ENCODE measurements around the gene NME2.

Gene NME2

GRCh38 chr17:51197754-51198153, 31.5 kb downstream of the NME2 start:
- Histone ChIP-seq H3K79me2 (ENCODE audit: insufficient read depth, low read depth) (no peaks in the 10 kb centered on the region), H2AFZ (ENCODE audit: low read depth) (no peak overlapping the region), H3K27ac (no peak overlapping the region), H3K9ac (no peak overlapping the region), H4K20me1 (ENCODE audit: insufficient read depth) (no peaks in the 10 kb centered on the region), H3K4me2 (no peak overlapping the region), H3K36me3 (ENCODE audit: insufficient read depth) (peaks cover 2% of the 10 kb centered on the region; the same call in 1 of the 2 replicates), H3K4me1 (ENCODE audit: low read depth, poor library complexity, severe bottlenecking) (no peaks in the 10 kb centered on the region), H3K4me3 (IDR thresholded peaks at IDR 0.05; ENCODE audit: insufficient read depth, low read depth, low read length) (no peak overlapping the region), H3K27me3 (ENCODE audit: insufficient read depth, low read depth) (no peaks in the 10 kb centered on the region)
- no peak for TF ChIP-seq CTCF (conservative IDR thresholded peaks at IDR 0.05; ENCODE audit: low read depth, low read length)

- Histone ChIP-seq H3K4me3 (IDR thresholded peaks at IDR 0.05; ENCODE audit: insufficient read depth, low read depth, low read length) (no peak overlapping the region), H3K27me3 (ENCODE audit: insufficient read depth, low read depth) (no peaks in the 10 kb centered on the region), H4K20me1 (ENCODE audit: insufficient read depth) (no peaks in the 10 kb centered on the region), H2AFZ (ENCODE audit: low read depth) (no peak overlapping the region), H3K36me3 (ENCODE audit: insufficient read depth) (no peaks in the 10 kb centered on the region; the same call in 1 of the 2 replicates), H3K4me2 (no peak overlapping the region), H3K9ac (no peak overlapping the region), H3K79me2 (ENCODE audit: insufficient read depth, low read depth) (no peaks in the 10 kb centered on the region), H3K4me1 (ENCODE audit: low read depth, poor library complexity, severe bottlenecking) (no peaks in the 10 kb centered on the region), H3K27ac (no peak overlapping the region)
- no peak for TF ChIP-seq CTCF (conservative IDR thresholded peaks at IDR 0.05; ENCODE audit: low read depth, low read length)
These were observed 34.1 kb downstream of the NME2 start for GRCh38 chr17:51200295-51200694.

- Histone ChIP-seq H3K4me3 (IDR thresholded peaks at IDR 0.05; ENCODE audit: insufficient read depth, low read depth, low read length) (no peak overlapping the region), H3K79me2 (ENCODE audit: insufficient read depth, low read depth) (no peaks in the 10 kb centered on the region), H2AFZ (ENCODE audit: low read depth) (no peak overlapping the region), H3K4me1 (ENCODE audit: low read depth, poor library complexity, severe bottlenecking) (no peaks in the 10 kb centered on the region), H3K27me3 (ENCODE audit: insufficient read depth, low read depth) (no peaks in the 10 kb centered on the region), H3K27ac (no peak overlapping the region), H3K9ac (no peak overlapping the region), H3K36me3 (ENCODE audit: insufficient read depth) (no peaks in the 10 kb centered on the region; the same call in 1 of the 2 replicates), H3K4me2 (no peak overlapping the region), H4K20me1 (ENCODE audit: insufficient read depth) (no peaks in the 10 kb centered on the region)
- TF ChIP-seq CTCF (conservative IDR thresholded peaks at IDR 0.05; ENCODE audit: low read depth, low read length): no peak
These were observed 34.6 kb downstream of the NME2 start for GRCh38 chr17:51200846-51201245.

GRCh38 chr17:51203838-51204237, 37.6 kb downstream of the NME2 start:
- no peak overlapping the region for H3K27ac ChIP-seq
- H2AFZ ChIP-seq (ENCODE audit: low read depth): no peak overlapping the region
- no peak for TF ChIP-seq CTCF (conservative IDR thresholded peaks at IDR 0.05; ENCODE audit: low read depth, low read length)
- no peaks in the 10 kb centered on the region; the same call in 1 of the 2 replicates for H3K36me3 ChIP-seq (ENCODE audit: insufficient read depth)
- H4K20me1 ChIP-seq (ENCODE audit: insufficient read depth): no peaks in the 10 kb centered on the region
- no peaks in the 10 kb centered on the region for H3K4me1 ChIP-seq (ENCODE audit: low read depth, poor library complexity, severe bottlenecking)
- H3K4me2 ChIP-seq: no peak overlapping the region
- H3K27me3 ChIP-seq (ENCODE audit: insufficient read depth, low read depth): no peaks in the 10 kb centered on the region
- H3K4me3 ChIP-seq (IDR thresholded peaks at IDR 0.05; ENCODE audit: insufficient read depth, low read depth, low read length): no peak overlapping the region
- H3K9ac ChIP-seq: no peak overlapping the region
- no peaks in the 10 kb centered on the region for H3K79me2 ChIP-seq (ENCODE audit: insufficient read depth, low read depth)
